Stimulated activated CD4-positive, alpha-beta T cell treated with anti-CD3 and anti-CD28 coated beads, Interleukin-2, amount 100 ng/mL, for 4 hours (primary cell): Measurements from ENCODE around the gene PREX1.

Experiments used
- DNase-seq: peaks from one replicate; pipeline ENCODE4 v3.0.0-alpha.2; 2020; ENCODE audit warnings: low read depth

The PREX1 gene

DNA sequence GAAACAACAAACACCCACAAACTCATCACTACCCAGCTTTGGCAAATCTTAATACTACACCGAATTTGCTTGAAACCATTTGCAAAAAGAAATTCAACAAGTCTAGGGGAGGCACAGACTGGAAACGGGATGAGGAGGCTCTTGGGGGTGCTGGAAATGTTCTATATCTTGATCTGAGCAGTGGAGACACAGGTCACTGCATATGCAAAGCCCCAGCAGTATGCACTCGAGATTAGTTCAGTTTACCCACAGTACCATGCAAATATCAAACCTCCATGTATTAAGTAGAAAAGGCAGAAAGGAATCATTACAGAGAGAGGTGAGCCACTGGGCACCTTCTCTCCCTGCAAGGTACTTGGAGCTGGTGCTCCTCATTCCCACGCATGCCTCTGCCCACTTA is 75.9 kb downstream of the PREX1 start:
- no peak for DNase-seq

DNA sequence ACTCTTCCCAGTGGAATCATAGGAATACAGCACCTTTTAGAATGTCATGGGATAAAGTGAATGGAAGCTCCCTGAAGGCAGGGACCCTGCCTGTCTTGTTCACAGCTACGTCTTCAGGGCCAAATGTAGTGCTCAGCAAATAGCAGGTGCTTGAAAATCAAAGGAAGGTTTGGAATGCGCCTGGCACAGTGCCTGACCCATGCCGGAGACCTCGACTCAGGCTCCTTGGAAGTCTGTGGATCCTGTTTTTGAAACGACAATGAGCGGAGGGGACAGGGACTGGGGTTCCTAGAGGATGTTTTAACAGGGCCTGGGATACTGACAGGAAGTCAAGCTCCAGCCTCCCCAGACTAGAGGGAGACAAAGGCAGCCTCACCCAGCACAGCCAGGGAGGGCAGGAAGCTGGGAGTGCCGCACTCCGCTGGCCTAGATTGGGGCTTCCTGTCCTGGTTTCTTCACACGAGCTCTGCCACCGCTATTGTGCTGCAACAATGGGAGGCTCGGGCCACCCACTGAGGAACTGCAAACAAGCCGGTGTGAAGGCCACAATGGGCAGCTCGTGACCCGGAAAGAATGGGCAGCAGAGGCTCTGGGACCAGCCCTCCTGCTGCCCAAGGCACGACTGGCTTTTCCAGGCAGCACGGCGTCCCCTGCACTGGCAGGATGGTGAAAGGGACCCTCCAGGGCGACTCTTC is 76.7 kb downstream of the PREX1 start:
- peak; percentile 19 for DNase-seq

GRCh38 chr20:48750376-48750775 is 77.4 kb downstream of the PREX1 start:
- no peak for DNase-seq

DNA sequence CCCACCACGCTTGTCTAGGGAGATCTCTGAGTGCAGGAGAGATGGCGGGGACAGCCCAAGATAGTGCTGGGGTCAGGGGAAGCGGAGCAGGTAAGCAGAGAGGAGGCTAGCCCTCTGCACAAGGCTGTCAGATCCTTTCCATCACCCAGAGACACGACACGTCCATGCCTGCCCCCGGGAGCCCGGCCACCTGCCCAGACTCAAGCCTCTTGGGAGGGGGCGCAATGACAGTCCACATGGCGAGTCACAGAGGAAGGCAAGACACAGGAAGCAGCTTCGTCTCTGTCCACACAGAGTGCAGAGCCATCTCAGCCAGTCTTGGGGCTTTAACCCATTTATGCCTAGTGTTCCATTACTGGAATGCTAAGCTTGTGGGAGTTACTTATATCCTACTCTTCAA is 78.4 kb downstream of the PREX1 start:
- no peak for DNase-seq

GRCh38 chr20:48748556-48748955 is 79.2 kb downstream of the PREX1 start:
- no peak for DNase-seq

DNA sequence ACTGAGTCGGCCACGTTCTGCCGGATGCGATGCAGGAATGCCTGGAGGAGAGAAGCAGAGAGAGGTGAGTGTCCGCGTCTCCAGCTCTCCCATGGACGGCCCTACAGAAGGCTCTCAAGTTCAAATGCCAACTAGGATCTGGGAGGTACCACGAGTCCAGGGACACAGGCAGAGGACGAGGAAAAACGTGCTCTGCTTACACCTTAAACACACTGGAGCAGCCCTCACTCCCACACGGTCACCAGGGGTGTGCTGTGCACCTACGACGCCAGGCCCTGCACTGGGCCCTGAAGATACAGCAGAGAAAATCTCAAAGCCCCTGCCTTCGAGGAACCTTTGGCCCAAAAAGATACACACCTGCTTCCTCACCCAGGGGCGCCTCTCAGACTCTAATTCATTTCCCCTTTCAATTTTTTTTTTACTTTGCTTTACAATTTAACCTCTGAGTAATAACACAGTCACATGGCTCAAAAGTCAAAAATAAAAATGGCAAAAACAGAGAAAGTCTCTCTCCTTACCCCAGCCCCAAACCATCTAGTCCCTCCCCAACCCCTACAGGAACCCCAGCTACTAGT is 79.9 kb downstream of the PREX1 start:
- DNase-seq: no peak

- DNase-seq: no peak
Observed at GRCh38 chr20:48745330-48745729, 82.5 kb downstream of the PREX1 start.

DNA sequence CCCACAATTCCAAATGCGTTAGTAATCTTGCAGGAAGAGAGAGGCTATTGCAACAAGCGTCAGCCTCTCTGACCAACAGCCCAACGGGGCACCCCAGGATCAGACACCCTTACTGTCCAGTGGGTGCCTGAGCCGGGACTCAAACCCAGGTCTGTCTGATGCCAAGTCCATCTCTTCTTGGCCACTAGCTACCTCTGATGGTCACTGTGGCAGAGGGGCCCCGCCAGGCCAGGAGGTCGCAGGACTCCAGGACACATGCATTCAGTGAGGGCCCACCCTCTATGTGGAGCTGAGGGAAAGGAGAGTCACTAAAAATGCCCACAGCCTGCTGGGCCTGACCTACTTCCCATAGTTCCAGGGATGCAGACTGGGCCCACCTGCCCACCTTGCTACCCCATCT is 83.3 kb downstream of the PREX1 start:
- DNase-seq: no peak

DNA sequence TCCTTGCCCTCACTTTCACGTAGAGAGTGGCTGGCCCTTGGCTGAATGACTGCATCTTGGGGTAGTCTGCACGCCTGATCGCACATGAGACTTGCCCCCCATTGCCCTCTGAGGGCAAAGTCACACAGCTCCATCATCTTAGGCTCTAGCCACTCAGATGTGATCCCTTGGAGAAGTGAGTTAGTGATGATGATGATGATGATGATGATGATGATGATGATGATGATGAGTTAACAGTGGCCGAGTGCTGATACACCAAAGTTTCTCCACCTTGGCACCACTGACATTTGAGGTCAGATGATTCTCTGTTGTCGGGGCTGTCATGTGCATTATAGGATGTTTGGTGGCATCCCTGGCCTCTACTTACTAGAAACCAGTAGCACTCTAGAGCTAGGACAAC is 84.0 kb downstream of the PREX1 start:
- DNase-seq: no peak

DNA sequence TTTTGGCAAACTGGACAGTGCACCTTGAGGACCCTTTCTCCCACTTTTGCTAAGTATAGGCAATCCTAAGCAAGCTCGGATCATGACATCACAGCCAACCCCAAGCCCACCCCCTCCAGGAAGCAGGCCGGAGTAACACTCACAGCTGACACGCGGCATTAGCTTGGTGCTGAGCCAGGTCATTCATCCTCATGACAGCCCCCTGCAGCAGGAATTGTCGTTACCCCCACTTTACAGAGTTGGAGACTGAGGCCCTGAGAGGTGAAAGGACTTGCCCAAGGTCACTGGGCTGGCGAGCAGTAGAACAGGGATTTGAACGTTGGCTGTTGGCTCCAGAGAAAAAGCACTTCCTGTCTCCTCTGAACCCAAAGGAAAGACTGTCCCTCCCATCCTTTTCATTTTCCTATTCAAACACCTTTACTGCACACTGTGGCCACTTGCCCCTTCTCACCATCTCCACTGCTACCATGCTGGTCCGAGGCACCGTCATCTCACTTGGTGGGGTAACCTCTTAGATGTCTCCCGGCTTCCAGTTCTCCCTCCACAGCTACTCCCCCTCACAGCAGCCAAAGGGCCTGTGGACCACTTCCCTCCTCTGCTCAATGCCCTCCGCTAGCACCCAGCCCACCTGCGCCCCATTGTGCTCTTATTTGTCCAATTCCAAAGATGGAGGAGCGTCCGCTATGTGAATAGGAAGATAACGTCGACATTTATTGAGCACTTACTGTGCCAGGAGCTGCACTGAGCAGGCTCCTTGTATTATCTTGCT is 84.7 kb downstream of the PREX1 start:
- no peak for DNase-seq

- DNase-seq: no peak
Observed at GRCh38 chr20:48742233-48742632, 85.6 kb downstream of the PREX1 start.

DNA sequence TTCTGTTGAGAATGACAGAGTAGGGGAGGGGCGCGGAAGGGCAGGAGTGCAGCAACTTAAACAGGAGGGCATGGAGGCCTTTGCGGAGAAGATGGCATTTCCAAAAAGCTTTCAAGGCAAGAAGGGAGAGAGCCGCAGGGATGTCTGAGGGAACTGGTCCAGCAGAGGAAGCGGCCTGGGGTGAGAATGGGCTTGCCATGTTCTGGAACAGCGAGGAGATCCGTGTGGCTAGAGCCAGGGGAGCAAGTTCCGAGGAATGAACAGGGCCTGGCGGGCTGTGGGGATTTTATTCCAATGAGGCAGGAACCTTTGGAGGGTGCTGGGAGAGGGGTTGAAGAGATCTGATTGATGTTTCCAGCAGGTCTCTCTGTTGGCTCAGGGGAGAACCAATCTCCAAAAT is 86.1 kb downstream of the PREX1 start:
- DNase-seq: no peak

GRCh38 chr20:48740712-48741111 is 87.1 kb downstream of the PREX1 start:
- DNase-seq: no peak

DNA sequence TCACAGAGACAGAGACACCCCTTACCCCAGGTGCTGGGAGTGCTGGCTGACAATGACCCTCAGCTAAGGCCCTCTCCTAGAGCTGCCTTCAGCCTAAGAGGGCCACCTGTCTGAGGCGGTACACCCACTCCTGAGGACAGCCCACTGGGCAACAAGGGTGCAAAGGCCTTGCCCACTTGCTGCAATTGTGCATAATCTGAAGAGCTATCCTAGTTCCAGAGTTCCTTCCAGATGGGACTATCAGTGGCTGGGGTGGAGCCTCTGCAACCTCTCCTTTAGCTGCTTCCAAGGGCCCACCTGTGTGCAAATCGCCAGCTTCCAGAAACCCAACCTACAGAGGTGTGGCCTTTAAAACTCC is 87.5 kb downstream of the PREX1 start:
- no peak for DNase-seq

DNA sequence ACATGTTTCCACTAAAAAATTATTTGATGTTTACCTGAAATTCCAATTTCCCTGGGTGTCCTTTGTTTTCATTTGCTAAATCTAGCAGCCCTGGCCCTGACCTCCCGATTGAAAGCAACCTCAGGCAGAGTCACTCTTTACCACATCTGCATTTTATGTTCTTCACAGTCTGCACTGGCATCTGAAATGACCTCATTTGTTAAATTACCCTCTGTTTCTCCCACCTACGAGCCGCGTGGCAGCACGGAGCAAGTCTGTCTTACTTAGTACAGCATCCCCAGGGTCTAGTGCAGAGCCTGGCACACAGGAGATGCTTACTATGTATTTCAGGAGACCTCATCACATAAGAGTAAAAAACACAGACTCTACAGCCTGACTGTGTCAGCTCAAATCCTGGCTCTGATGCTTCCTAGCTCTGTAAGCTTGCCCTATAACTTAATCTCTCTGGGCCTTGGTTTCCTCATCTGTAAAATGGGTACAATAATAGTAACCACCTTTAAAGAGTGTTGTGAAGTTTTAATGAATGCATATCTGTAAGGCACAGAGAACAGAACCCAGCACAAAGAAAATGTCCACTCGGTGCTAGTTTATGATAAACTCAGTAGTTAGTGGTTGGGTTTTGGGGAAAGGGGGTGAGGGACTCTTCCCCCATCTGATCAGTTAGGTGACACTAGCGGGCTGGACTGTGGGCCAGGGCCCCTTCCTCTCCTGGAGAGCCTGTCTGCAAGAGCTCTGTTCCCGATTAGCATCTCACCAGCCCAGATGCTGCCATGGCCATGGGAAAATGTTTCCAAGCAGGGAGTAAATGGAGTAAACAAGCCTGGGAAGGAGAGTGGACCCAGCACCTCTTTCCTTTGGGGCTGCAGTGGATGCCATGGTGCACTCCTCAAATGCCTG is 88.2 kb downstream of the PREX1 start:
- no peak for DNase-seq

DNA sequence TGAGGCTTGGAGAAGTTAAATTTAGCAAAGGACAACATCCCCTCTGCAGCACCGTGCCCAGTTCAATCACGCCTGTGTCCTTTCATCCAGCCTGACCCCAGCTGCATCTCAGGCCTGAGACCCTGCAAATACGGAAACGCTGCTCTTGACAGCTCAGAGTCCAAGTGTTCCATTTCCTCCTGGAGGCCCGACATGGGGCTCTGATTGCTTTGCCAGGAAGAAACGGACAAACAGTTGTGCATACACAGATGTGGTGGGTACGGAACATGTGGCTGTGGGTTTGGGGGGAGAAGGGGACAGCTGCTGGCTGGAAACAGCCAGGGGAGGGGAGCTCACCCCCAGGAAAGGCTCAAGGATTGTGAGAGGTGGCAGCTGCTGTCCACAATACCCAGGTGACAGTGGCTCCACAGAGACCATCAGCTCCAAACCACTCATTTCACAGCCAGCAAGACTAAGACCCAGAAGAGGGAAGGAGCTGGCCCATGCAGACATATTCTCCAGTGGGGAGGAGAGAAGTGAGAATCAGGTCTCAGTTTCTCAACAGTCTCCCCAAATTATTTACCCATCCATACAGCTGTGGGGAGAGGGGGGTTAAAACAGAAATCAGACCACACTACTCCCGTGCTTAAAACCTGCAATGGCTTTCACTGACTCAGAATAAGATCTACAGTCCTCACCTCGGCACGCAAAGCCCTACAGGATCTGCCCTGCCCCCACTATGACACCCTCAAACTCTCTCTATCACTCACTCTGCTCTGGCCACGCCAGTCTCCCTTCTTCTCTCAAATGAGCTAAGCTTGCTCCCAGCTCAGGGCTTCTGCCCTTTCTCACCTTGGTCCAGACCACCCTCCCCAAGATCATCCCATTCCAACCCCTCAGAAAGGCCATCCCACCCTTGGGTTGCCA is 89.1 kb downstream of the PREX1 start:
- DNase-seq: no peak

DNA sequence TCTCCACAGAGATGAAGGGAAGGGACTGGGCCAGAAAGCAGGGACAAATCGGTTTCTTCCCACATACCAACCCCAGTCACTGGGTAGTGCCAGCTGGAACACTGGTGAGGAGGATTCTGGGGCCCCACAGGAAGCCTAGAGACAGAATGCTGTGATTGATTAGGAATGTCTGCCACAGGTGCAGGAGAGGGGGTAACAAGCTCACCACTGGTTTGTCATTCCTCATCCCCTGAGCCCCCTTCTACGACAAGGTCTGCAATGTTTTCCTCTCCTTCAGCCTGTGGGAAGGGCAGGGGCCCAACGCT is 89.8 kb downstream of the PREX1 start:
- DNase-seq: no peak

DNA sequence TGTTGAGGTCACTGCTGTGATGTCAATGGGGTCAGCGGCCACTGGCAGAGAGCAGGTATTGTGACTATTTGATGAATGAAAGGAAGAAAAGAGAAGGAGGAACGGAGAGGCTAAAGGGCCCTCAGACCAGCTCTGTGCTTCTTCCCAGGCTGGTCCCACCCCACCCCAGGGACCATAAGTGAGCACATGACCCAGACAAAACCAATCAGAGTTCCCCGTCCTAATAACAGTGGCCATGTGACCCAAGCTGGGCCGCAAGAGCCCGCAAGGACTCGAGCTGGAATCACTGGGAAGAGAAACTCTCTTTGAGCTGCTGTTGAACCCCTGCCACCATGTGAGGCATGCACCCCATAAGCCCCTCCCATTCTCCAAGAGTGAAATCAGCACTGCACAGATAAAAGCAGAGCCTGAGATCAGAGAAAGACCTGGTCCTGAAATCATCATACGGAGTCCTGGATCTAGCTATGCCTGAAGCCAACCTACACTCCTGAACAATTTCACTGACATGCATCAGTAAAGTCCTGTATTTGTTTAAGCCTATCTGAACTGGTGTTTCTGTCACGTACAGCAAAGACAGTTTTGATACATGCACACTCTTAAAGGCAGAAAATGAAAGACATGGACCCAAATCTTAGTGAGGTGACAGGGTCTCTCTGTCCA is 90.2 kb downstream of the PREX1 start:
- DNase-seq: no peak

GRCh38 chr20:48736636-48737035 is 91.2 kb downstream of the PREX1 start:
- DNase-seq: no peak

- DNase-seq: no peak
Observed at GRCh38 chr20:48736231-48736630, 91.6 kb downstream of the PREX1 start.

- DNase-seq: no peak
Observed at GRCh38 chr20:48735112-48735511, 92.7 kb downstream of the PREX1 start.
